ENCODE results near the gene TCF4.

The TCF4 gene

GRCh38 chr18:55587418-55588110 is 428 bp downstream of the TCF4 start:
- H3K27ac ChIP-seq, result peak overlapping the region; percentile 70 to 97
- no peak for TF ChIP-seq CTCF (IDR thresholded peaks at IDR 0.05)
- H3K4me3 ChIP-seq, result peak overlapping the region; percentile 89
- no peak for DNase-seq (ENCODE audit: low spot score)

- Histone ChIP-seq H3K4me3 (peak overlapping the region; percentile 89), H3K27ac (peak overlapping the region; percentile 50 to 74)
- no peak for DNase-seq (ENCODE audit: low spot score)
- no peak for TF ChIP-seq CTCF (IDR thresholded peaks at IDR 0.05)
These were observed 2.0 kb downstream of the TCF4 start for GRCh38 chr18:55585920-55586561.

DNA sequence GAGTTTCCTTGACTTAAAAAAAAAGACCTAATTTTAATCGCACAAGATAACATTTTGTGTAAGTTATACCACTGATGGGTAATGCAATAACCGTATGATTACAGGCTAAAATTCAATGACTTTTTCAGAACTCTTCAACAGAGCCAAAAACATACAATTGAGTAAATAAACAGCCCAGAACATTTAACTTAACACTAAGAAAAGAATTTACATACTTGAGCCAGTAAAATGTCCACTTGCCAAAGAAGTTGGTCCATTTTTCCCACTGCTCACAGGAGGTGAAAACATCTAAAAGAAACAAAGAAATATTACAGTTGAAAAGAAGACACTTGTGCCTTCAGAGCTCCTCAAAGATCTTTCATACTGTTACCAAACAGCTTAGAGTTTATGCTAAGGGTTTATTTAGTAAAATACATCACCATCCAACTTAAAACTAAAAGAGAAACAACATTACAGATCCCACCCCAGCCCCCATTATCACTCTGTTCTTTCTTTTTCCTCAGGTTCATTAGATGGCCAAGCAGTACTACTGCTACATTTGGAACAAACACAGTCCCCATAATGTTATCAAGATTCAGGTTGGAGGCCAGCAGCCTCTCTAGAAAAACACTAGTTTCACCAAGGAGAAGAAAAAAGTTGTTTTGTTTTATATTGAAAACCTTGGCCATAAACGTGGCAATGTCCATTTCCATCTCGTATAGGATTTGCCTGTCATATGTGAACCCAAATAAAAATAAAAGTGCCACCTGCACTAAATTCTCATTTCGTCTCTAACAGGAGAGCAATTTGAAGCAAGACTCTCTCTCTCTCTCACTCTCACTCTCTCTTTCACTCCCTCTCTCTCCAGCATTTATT is 2.7 kb downstream of the TCF4 start:
- DNase-seq (ENCODE audit: low spot score), result no peak
- peak overlapping the region; percentile 50 to 74 for H3K27ac ChIP-seq

DNA sequence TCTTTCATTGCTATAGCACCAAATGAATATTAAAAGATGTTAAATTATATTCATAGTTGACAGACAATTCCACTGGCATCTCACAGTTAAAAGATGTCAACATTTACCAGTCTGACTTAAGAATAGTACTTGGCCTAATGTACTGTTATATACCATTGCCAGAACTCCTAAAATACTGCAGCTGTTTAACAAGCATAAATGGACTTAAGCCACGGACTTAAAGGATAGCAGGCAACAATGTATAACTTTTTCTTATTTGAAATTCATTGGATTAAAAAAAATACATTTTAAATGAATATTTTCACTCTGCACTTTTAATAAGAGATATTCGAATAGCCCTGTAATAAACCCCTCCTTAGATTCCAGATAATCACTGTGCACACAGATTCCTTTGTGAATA is 3.8 kb downstream of the TCF4 start:
- no peak for TF ChIP-seq CTCF (IDR thresholded peaks at IDR 0.05)
- Histone ChIP-seq H3K4me3 (peak overlapping the region; percentile 20), H3K27ac (no peak overlapping the region)
- no peak for DNase-seq (ENCODE audit: low spot score)

More for the DNA sequence above, 2.7 kb downstream of the TCF4 start:
- peak overlapping the region; percentile 89 for H3K4me3 ChIP-seq
- TF ChIP-seq CTCF (IDR thresholded peaks at IDR 0.05), result no peak

DNA sequence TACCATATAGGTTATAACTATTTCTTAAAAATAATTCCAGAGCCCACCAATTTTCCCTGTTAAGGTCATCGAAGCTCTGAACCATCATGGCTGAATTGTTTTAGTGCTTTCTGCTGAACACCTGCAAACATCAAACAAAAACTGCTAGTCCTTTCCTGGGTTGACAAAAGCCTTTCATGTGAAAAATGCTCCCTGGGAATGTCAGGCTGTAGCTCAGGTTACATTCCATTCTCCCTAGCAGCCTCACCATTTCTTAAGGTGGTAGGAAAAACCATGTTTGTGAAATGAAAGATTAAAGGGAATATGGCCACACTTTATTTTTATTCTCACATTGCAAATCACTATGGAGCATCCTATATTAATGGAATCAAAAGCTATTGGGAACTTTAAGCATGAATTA is 5.7 kb downstream of the TCF4 start:
- TF ChIP-seq CTCF (IDR thresholded peaks at IDR 0.05), result no peak
- Histone ChIP-seq H3K27ac (no peak overlapping the region), H3K4me3 (no peak overlapping the region)
- DNase-seq (ENCODE audit: low spot score), result no peak

GRCh38 chr18:55579501-55580270 is 8.3 kb downstream of the TCF4 start:
- TF ChIP-seq CTCF (IDR thresholded peaks at IDR 0.05), result no peak
- Histone ChIP-seq H3K27ac (no peak overlapping the region), H3K4me3 (no peak overlapping the region)
- no peak for DNase-seq (ENCODE audit: low spot score)

Data from coronary artery (tissue), 2 donors.